Keratinocyte (primary cell): ENCODE results near the gene HYI.

Experiments used
- EZH2 ChIP-seq: IDR thresholded peaks from one replicate; pipeline ENCODE4 v1.6.1; 2012; ENCODE audit warnings: inconsistent platforms, mild to moderate bottlenecking, low read length, moderate library complexity
- TF ChIP-seq, protein P1 (sequence below), 3 experiments: IDR thresholded peaks in 1 of 3; conservative IDR thresholded peaks in 1 of 3; optimal IDR thresholded peaks in 1 of 3; 2 replicates in 2 of 3; 3 replicates in 1 of 3; pipeline versions ENCODE3 to v1.5.1; 2011; ENCODE audit warnings: low read length in 3 of 3, mild to moderate bottlenecking in 3 of 3, moderate library complexity in 2 of 3, control low read depth in 1 of 3, inconsistent platforms in 1 of 3; ENCODE audit not compliant: insufficient read depth in 2 of 3; ENCODE audit errors: extremely low read depth in 1 of 3

DNA sequence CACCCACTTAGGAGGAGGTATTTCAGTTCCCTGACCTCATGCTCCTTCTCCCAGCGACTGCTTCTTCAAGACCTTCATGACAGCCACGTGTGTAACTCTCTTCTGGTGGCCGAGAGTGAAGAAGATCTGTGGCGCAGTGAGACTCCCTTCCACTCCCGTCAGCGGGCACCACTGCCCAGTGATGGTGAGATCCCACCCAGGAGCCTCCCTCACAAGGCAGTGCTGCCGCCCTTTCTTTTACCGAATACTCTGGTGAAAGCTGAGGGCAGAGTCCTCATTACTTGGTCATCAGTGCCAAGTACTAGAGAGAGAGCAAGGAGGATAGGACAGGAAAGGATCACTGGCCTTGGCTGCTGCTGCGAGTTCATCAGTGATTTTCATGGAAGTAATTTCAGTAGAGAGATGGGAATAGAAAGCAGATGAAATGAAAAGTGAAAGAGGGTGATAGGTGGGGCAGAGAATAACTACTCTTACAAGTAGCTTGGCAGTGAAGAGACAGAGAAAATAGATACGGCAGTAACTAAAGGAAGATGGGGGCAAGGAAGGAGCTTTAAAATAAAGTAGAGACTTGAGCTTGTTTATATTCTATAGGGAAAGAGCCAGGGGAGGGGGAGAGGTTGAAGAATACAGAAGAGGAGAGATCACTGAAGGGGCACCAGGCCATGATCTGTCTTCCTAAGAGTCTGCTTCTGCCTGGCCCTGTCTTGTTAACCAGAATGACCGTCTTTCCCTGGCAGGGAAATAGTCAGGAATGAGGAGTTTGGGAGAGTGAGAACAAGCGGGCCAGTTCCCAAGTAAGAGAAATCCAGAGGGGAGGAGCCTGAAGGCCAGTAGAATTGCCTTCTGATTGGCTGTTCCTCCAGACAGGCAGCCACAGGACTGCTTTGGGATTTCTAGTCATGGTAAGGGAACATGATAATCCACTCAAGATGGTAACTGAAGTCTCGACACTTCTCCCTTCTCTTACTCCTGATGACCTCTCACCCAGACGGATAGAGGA lies 18.3 kb downstream of the HYI start:
- TF ChIP-seq, protein P1, sequence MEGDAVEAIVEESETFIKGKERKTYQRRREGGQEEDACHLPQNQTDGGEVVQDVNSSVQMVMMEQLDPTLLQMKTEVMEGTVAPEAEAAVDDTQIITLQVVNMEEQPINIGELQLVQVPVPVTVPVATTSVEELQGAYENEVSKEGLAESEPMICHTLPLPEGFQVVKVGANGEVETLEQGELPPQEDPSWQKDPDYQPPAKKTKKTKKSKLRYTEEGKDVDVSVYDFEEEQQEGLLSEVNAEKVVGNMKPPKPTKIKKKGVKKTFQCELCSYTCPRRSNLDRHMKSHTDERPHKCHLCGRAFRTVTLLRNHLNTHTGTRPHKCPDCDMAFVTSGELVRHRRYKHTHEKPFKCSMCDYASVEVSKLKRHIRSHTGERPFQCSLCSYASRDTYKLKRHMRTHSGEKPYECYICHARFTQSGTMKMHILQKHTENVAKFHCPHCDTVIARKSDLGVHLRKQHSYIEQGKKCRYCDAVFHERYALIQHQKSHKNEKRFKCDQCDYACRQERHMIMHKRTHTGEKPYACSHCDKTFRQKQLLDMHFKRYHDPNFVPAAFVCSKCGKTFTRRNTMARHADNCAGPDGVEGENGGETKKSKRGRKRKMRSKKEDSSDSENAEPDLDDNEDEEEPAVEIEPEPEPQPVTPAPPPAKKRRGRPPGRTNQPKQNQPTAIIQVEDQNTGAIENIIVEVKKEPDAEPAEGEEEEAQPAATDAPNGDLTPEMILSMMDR (optimal IDR thresholded peaks at IDR 0.05 in 1 of 3, IDR thresholded peaks at IDR 0.05 in 1 of 3, conservative IDR thresholded peaks at IDR 0.05 in 1 of 3; ENCODE audit: extremely low read depth in 1 of 3, insufficient read depth in 2 of 3, low read length in 3 of 3) = no peak
- no peak for TF ChIP-seq EZH2
